Esophagus muscularis mucosa (tissue), 4 donors: ENCODE data around the gene HPX. TPM values are rescaled to one million over a fixed set of nuclear protein-coding genes. Genes with fewer than 3 reads are reported as not detected.

ENCODE experiments used
- DNase-seq: peaks from one replicate; pipeline ENCODE4 v3.0.0-alpha.2; 2017; ENCODE audit errors: extremely low spot score
- H3K27ac ChIP-seq, 4 donors: fragments of 200-600 bp; sonication (generic); replicated peaks in 1 of 4; 1 replicate in 3 of 4; 2 replicates in 1 of 4; pipeline ENCODE4 v1.5.1; 2016 to 2019; ENCODE audit warnings: mild to moderate bottlenecking in 1 of 4
- H3K27me3 ChIP-seq, 4 donors: fragments of 200-600 bp; sonication (generic); one replicate each; pipeline versions ENCODE4 v1.5.1 to v1.6.0; 2016 to 2019
- H3K36me3 ChIP-seq, 4 donors: fragments of 200-600 bp; sonication (generic); one replicate each; pipeline ENCODE4 v1.5.1; 2016 to 2019
- H3K4me1 ChIP-seq, 4 donors: fragments of 200-600 bp; sonication (generic); one replicate each; pipeline ENCODE4 v1.5.1; 2016 to 2019
- H3K4me3 ChIP-seq, 4 donors: fragments of 200-600 bp; sonication (generic); 1 replicate in 2 of 4; 2 replicates in 2 of 4; pipeline ENCODE4 v1.5.1; 2016 to 2019; ENCODE audit warnings: mild to moderate bottlenecking in 4 of 4, moderate library complexity in 1 of 4
- H3K9me3 ChIP-seq, 4 donors: fragments of 200-600 bp; sonication (generic); 1 replicate in 3 of 4; 2 replicates in 1 of 4; pipeline ENCODE4 v1.5.1; 2016 to 2019
- CTCF ChIP-seq, 3 experiments: fragments of 200-600 bp in 2 of 3; fragments of 450-650 bp in 1 of 3; sonication (generic) in 2 of 3; IDR thresholded peaks; one replicate each; pipeline ENCODE4 v1.5.1; 2017 to 2019; ENCODE audit warnings: antibody characterized with exemption in 3 of 3, mild to moderate bottlenecking in 2 of 3, moderate library complexity in 1 of 3
- EP300 ChIP-seq: sonication (generic); formaldehyde crosslinking; IDR thresholded peaks from one replicate; pipeline ENCODE4 v1.6.1; 2017; ENCODE audit warnings: antibody characterized with exemption
- POLR2A ChIP-seq: fragments of 450-650 bp; IDR thresholded peaks from one replicate; pipeline ENCODE4 v1.6.1; 2017; ENCODE audit warnings: antibody characterized with exemption, moderate library complexity, mild to moderate bottlenecking, low read depth
- POLR2AphosphoS5 ChIP-seq, 2 donors: sonication (generic); formaldehyde crosslinking; IDR thresholded peaks; one replicate each; pipeline ENCODE4 v1.6.1; 2017; ENCODE audit warnings: antibody characterized with exemption in 2 of 2
- WGBS: methylation state at CpG from one replicate; pipeline ENCODE4 v1.1.5; 2018; 5-methylcytosine and 5-hydroxymethylcytosine counted together
- intact Hi-C: fragments of 100-400 bp; cut with DNase I; formaldehyde crosslinking; loops from one replicate; pipeline ENCODE4 v1.15.1; 2023
- total RNA-seq, 4 donors: library from RNA; depleted of rRNA; stranded (reverse); fragments of >200 nt; gene quantifications; one replicate each; pipeline versions ENCODE4 v1.1.0 to v1.2.1, GENCODE V29; 2016

The HPX gene
- total RNA-seq, 4 donors from 2014 or later: 0.50 to 1.2 (median 0.69) TPM

GRCh38 chr11:6453152-6453551 lies 12.4 kb upstream of the HPX start:
- TF ChIP-seq POLR2AphosphoS5 (IDR thresholded peaks at IDR 0.05): no peak
- no peak for TF ChIP-seq CTCF (IDR thresholded peaks at IDR 0.05)
- TF ChIP-seq POLR2A: no peak
- no peak for TF ChIP-seq EP300
- Histone ChIP-seq H3K4me3 (no peak overlapping the region), H3K4me1 (no peaks in the 10 kb centered on the region), H3K27me3 (no peaks in the 10 kb centered on the region), H3K36me3 (peaks cover 77 to 100% (median 99%) of the 10 kb centered on the region in 4 donors), H3K27ac (no peak overlapping the region), H3K9me3 (no peaks in the 10 kb centered on the region)
- 93% methylated on average over 2 of the region's 2 CpGs for WGBS
- intact Hi-C loops: no loop called here
- no peak for DNase-seq

GRCh38 chr11:6452219-6452618 lies 11.4 kb upstream of the HPX start:
- WGBS: 78% methylated on average over 3 of the region's 3 CpGs

GRCh38 chr11:6448574-6448973 lies 7.8 kb upstream of the HPX start:
- Histone ChIP-seq H3K9me3 (no peaks in the 10 kb centered on the region), H3K4me3 (no peak overlapping the region), H3K27me3 (no peaks in the 10 kb centered on the region), H3K36me3 (peaks cover 38 to 58% (median 56%) of the 10 kb centered on the region in 4 donors), H3K4me1 (no peaks in the 10 kb centered on the region), H3K27ac (no peak overlapping the region)
- WGBS: 90% methylated on average over 3 of the region's 3 CpGs
- no peak for DNase-seq
- TF ChIP-seq CTCF (IDR thresholded peaks at IDR 0.05) (no peak), POLR2AphosphoS5 (IDR thresholded peaks at IDR 0.05) (no peak), EP300 (no peak), POLR2A (no peak)
- intact Hi-C loops: no loop called here

More at GRCh38 chr11:6452219-6452618, 11.4 kb upstream of the HPX start:
- DNase-seq: no peak
- Histone ChIP-seq H3K9me3 (no peaks in the 10 kb centered on the region), H3K27ac (no peak overlapping the region), H3K27me3 (no peaks in the 10 kb centered on the region), H3K4me1 (no peaks in the 10 kb centered on the region), H3K4me3 (no peak overlapping the region), H3K36me3 (peaks cover 70 to 94% (median 93%) of the 10 kb centered on the region in 4 donors)
- TF ChIP-seq CTCF (IDR thresholded peaks at IDR 0.05) (no peak), POLR2A (no peak), EP300 (no peak), POLR2AphosphoS5 (IDR thresholded peaks at IDR 0.05) (no peak)
- intact Hi-C loops: no loop called here

GRCh38 chr11:6443269-6444003 lies 2.6 kb upstream of the HPX start:
- TF ChIP-seq POLR2AphosphoS5 (IDR thresholded peaks at IDR 0.05) (no peak), CTCF (IDR thresholded peaks at IDR 0.05) (peak; percentile 79 to 89 (median 87)), POLR2A (no peak), EP300 (no peak)
- Histone ChIP-seq H3K36me3 (peaks cover under 1 to 7% (median 5%) of the 10 kb centered on the region in 4 donors), H3K4me3 (no peak overlapping the region), H3K27me3 (no peaks in the 10 kb centered on the region), H3K4me1 (no peaks in the 10 kb centered on the region), H3K27ac (no peak overlapping the region), H3K9me3 (no peaks in the 10 kb centered on the region)
- intact Hi-C loops: loop anchor here (1.0 kb wide), 1 partner anchor 64 kb away; no protein-coding TSS in a partner anchor
- no peak for DNase-seq
- 25% methylated on average over 5 of the region's 5 CpGs for WGBS
